Measurements from ENCODE around the gene HAGH.
"Not testable (repeated sequence)": the region's sequence is repeated elsewhere in the genome, so short reads cannot be mapped to it uniquely, and the experiment has no call there.

The HAGH gene

DNA sequence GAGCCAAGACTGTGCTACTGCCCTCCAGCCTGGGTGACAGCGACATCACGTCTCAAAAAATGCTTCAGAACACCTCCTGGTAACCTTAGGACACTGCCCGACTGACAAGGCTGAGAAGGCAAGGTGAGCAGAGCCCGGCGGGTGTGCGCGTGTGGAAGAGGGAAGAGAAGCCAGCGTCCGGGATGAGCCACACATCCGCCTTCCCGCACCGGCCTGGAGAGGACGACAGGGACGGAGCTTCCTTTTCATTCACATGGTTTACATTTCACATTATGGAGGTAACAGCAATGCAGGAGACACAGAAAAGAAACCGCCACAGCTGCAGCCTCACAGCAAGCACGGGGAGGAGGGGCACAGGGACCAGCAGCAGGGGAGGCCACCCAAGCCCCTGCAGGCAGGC is 16.5 kb downstream of the HAGH start:
- no peak for DNase-seq

DNA sequence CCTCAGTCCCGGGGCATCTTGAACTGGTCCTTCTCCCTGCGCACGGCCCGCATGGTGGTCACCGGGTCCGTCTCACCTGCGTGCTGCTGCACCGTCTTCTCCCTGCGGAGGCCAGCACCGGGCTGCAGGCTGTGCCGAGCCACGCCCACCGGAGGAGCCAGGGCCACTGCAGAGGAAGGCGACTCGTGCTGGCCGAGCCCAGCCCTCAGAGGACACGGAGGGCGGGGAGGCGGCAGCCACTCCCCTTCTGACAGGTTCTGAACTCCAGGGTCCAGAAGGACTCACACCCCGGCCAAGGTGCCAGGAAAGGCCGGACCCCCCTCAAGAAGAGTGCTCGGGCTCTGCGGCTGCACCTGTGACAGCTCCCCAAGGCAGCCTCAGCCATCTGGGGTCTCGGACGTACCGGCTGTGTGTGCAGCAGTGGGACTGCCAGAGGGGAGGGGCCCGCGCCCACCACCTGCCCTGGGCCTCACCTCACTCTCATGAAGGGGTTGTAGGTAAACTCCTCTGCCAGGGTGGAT is 17.3 kb downstream of the HAGH start:
- DNase-seq, result no peak

DNA sequence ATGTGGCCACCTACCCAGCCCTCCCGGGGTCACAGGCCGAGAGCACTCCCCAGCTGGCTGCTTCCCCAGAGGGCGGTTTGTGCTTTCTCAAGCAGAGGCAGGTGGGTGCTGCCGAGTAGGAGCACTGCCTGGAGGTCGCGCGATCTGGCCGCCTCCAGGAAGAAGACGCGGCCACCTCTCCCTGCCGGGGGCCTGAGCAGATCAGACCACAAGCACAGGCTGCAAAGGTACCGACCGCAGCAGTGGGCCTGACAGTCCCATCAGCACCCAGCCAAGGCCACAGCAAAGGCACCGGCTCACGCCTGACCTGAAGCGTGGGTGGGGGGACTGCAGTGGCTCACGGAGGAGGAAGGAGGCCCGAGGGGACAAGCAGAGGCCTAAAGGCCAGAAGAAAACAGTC is 17.9 kb downstream of the HAGH start:
- DNase-seq, result no peak

DNA sequence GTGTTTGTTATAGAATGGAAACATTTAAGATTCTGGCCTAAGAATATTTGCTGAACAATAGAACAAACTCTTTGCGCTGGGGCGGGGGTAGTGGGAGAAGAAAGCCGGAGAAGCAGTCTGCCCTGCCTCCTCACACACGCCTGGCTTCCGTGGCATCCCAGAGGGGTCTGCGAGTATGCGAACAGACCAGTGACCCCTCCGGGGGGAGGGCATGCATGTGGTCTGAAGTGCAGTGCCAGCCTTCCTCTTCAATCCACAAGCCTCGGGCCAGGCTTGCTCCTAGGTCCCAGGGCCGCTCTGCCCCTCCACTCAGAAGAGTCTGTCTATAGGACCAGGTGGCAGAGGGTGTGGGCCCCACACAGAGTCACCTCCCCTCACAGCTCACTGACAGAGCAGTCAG is 19.0 kb downstream of the HAGH start:
- DNase-seq, result no peak

DNA sequence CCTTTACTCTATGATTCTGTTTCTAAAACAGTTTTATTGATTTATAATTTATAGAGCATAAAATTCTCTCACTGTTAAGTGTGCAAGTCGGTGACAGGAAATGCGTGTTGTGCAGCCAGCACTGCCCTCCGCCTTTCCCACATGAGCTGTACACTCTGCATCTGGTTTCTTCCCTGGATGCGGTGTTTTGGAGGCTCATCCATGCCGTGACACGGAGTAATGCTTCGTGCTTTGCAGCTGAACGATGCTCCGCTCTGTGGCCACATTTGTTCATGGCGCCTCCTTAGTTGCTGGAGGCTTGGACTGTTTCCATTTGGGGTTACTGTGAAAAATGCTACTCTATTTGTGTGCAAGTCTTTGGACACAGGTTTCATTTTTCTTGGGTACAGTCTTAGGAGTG is 25.9 kb downstream of the HAGH start:
- no peak for DNase-seq

DNA sequence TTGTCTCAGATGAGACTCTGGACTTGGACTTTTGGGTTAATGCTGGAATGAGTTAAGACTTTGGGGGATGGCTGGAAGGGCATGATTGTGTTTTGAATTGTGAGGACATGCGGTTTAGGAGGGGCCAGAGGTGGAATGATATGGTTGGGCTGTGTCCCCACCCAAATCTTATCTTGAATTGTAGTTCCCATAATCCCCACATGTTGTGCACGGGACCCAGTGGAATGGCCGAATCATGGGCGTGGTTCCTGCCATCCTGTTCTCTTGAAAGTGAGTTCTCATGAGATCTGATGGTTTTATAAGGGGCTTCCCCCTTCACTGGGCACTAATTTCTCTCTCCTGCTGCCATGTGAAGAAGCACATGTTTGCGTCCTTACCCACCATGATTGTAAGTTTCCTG is 27.4 kb downstream of the HAGH start:
- not testable (repeated sequence) for DNase-seq

DNA sequence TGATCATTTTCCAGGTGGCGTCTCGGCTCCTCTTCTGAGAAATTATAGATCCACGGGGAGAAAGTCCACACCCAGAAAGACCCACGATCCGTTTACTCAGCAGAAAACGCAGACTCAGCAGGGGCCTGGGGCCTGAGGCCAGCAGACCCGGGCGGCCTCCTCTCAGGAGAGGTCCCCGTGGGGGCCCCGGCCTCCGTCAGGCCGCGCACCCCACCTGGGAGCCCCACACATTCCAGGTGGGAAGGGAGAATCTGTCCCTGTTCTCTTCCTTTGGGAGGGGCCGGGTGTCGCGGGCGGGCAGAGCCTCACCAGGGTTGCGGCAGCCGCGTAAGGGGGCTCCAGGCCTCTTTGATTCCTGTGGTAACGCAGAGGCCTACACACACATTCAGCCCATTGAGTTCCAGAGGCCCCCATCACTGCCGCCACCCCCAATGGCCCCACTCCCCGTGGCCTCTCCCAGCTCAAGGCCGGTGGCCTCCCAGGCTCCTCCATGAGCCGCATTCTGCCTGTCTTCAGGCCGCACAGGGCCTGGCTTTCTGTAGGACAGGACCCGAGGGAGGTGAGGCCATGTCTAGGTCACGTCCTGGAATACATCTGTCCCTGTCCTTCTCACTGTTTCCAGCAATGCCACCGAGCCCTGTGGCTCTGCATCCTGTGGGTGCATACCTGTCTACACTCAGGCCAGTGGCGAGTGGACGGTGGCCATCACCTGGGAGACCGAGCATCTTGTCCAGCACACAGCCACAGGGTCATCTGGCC is 31.5 kb downstream of the HAGH start:
- DNase-seq, result no peak

DNA sequence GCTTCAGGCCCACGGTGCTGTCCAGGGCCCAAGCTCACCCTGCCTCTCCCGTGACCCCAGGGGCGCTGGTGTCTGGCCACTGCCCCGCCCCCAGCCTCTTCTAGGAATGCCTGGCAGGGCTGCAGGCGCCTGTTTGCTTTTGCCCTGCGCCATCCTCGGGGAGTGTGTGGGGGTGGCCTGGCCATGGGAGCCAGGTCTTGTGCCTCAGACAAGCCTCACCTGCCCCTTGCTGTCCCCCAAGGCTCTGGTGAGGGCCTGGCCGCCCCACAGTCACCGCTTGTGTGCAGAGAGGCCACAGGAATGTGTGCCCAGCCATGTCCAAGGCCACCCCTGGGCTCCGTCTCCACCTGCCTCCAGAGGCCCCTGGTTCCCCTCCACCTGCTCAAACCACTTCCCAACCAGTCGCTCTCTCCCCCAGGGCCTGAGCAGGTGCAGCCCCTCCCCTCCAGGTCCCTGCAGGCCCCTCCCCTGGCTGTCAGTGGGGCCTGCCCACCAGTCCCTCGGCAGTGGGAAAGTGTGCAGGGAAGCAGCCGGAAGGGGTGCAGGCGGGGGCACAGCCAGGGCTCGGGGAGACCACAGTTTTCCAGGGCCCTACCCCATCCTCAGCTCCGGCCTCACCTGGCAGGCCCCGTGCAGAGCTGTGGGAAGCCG is 32.3 kb downstream of the HAGH start:
- no peak for DNase-seq

DNA sequence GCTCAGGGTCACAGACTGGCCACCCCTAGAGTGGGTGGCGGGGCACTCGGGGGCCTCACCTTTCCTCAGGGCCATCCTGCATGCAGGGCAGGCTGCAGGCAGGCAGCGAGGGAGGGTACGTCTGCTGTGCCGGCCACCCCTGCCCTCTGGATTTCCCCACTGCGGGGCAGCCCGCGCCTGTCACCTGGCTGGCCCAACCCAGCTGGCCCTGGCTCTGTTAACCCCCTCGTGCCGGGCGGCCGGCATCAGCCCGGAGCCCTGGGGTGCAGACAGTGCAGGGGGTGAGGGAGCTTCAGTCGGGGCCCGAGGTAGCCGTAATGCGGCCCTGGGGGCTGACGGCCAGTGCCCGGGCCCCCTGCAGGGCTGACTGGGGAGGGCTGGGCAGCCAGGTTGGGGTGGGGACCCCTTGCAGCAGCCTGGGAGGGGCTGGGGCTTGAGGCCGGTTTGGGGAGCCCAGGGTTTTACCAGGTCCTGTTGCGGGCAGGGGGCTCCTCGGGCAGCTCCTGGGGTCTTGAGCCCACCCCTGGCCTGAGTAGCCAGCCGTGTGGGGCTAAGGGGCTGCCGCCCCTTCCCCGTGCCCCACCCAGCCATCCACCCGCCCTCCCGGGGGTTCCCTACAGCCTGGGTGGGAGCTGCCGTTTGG is 32.9 kb downstream of the HAGH start, which contains the start of gene IGFALS:
Gene IGFALS (minus strand): TSS at position 128 of the 643 bp plus-strand sequence. CDS start 53 bp downstream, at position 75.
- no peak for DNase-seq

DNA sequence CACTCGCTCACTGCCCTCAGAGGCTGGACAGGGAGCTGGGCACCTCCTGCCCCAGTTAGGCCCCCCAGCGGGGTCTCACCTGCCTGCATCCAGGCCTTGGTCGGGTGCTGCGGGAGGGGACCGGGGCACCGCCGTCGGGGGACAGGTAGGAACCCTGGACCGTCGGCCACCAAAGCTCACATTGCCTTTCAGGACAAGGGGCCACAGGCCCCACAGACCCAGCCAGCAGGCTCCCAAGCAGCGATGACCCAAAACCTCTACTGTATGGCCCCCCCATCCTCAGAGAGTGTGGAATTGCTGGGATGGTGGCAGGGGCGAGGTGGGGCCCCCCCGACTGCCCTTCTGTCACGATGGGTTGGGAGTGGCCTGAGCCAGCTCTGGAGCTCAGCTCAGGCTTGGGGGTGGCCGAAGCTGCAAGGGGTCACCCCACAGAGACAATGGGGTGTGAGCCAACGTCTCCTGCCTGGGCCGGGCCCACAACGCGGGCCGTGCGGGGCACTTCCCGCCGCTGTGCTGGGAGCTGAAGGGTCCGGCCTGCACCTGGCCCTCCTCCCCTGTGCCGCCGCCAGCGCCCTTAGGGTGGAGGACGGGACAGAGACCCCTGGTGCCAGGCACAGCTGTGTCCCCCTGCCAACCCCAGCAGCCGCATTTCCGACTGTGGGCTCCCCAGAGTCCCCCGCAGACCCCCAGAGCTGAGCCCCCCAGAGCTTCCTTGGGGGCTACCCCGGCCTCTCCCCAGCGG is 33.6 kb downstream of the HAGH start:
- no peak for DNase-seq

DNA sequence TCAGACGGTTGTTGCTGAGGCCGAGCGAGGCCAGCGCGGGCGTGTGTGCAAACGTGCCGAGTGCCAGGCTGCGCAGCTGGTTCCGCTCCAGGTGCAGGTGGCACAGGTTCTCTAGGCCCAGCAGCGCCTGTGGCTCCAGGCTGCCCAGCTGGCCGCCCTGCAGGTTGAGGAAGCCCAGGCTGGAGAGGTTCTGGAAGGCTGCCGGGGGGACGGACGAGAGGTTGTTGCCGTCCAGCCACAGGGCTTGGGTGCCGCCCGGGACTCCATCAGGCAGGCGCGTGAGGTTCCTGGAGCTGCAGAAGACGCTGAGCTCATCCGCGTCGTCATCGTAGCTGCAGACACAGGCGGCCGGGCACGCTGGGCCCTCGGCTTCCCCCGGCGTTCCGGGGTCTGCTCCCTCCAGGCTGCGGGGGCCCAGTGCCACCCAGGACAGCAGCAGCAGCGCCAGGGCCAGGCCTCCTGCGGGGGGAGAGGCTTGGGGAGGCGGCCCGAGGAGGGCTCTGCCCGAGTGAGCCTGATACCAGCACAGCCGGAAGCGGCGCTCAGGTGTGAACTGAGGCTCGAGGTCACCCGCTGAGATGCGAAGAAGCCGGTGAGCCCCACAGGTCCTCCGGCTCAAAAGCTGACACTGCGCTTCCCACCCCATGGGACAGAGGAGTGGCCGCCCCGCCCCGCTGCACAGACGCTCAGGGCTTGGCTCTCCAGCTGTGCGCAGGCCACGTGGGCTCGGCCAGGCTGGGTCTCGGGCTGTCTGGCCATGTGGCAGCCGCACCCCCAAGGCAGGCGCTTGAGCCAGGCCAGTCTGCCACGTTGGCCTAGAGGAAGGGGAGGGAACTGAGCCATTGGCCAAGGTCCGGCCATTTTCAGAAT is 34.4 kb downstream of the HAGH start:
- no peak for DNase-seq

DNA sequence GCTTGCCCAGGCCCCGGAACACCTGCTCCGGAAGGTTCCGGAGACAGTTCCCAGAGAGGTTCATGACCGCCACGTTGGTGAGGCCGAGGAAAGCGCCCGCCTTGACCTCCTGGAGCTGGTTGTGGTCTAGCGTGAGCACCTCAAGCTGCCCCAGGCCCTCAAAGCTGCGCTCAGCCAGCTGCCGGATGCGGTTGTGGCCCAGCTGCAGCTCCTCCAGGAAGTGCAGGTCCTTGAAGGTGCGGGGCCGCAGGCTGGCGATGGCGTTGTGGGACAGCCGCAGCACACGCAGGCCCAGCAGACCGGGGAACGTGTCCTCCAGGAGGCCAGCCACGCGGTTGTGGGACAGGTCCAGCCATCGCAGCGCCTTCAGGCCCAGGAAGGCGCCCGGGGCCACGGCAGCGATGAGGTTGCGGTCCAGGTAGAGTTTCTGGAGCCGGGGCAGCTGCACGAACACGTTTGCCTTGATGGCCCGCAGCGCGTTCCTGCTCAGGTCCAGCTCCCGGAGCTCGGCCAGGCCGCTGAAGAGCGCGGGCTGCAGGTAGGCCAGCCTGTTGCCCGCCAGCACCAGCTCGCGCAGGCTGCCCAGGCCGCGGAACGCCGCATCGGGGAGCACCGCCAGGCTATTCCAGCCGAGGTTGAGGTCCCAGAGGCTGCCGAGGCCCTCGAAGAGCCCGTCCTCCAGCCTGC is 35.2 kb downstream of the HAGH start:
- DNase-seq, result no peak

DNA sequence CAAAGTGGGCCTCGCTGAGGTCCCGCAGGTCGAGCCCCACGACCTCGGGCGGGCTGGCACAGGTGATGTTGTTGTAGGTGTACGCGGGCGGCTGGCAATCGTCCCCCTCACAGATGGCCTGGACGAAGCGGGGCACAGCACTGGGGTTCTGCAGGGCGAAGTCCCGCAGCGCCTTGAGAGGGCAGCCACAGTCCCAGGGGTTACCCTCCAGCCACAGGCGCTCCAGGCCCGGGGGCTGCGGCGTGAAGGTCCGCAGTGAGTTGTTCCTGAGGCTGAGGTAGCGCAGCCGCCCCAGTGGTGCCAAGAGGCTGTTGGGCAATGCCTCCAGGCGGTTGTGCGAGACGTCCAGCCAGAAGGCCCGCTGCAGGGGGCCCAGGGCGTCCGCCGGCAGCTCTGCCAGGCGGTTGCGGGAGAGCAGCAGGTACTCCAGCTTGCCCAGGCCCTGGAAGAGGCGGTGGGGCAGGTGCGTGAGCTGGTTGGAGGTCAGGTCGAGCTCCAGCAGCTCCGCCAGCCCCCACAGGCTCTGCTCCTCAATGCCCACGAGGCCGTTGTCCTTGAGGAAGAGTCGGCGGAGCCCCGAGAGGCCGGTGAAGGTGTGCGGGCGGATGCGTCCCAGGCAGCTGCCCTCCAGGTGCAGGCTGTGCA is 35.9 kb downstream of the HAGH start:
- DNase-seq, result no peak

DNA sequence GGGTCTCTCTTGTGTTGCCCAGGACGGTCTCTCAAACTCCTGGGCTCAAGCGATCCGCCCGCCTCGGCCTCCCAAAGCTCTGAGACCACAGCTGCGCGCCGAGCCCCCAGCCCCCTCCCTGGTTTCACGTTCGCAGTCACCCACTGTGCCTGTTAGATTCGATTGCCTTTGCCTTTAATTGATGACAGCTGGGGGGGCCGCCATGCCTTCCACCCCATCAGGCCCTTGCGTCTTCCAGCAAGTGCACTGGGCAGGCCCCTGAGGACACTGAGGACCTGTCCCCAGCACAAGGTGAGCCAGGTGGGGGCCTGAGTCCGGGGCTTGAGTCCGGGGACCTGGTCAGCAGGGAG is 36.4 kb downstream of the HAGH start:
- no peak for DNase-seq

DNA sequence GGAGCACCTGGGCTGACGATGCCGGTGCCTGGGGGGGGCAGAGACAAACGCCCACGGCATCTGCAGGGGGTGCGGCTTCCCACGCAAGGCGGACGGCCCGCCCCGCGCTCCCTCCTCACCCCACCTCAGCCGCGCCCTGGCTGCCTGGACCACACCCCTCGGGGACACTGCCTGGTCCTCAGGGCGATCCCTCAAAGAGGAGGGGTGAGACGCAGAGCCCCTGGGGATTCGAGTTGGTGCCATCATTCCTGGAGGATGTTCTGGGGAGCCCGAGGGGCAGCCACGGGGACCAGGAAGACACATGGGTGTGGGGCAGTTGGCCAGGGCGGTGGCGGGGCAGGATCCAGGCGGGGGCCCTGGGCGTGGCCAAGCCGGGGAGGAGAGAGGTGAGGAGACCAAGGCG is 37.0 kb downstream of the HAGH start:
- no peak for DNase-seq

DNA sequence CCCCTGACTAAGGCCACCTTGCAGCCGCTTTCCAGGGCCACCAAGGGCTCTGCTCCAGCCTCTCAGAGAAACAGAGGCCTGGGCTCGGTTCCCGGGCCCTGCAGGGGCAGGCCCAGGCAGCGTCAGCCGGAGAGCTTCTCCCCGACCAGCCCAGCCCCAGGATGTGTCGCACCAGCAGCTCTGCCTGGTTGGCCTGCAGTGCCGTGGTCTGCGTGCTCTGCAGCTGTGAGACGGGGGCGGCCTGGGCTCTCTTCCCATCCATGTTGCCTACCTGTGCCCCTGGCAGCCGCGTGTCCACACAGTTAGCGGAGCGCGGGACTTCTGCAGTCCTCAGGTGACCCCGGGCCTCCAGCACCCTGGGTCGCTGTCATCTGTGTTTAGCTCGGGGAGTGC is 37.9 kb downstream of the HAGH start:
- no peak for DNase-seq

DNA sequence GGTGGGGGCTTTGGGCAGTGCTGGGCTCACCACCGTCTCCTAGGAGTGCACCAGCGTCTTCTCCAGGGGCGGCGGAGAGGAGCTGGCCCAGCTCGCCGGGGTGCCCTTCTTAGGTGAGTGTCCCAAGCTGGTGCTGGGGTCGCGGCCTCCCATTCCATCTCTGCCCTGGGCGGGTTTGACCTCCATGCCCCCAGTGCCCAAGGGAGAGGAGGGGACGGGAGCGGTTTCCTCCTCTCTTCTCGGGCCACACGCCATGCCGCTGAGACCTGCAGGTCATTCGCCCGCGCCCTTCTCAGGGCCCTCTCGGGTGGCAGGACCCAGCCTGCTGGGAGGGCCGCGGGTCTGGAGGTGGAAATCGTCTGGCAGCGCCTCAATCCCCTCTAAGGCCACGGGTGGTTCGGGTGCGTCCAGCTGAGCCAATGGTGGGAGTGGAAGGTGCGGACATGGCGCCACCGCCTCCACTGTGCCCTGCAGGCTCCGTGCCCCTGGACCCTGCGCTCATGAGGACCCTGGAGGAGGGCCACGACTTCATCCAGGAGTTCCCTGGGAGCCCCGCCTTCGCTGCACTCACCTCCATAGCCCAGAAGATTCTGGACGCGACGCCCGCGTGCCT is 38.4 kb downstream of the HAGH start:
- DNase-seq, result no peak

DNA sequence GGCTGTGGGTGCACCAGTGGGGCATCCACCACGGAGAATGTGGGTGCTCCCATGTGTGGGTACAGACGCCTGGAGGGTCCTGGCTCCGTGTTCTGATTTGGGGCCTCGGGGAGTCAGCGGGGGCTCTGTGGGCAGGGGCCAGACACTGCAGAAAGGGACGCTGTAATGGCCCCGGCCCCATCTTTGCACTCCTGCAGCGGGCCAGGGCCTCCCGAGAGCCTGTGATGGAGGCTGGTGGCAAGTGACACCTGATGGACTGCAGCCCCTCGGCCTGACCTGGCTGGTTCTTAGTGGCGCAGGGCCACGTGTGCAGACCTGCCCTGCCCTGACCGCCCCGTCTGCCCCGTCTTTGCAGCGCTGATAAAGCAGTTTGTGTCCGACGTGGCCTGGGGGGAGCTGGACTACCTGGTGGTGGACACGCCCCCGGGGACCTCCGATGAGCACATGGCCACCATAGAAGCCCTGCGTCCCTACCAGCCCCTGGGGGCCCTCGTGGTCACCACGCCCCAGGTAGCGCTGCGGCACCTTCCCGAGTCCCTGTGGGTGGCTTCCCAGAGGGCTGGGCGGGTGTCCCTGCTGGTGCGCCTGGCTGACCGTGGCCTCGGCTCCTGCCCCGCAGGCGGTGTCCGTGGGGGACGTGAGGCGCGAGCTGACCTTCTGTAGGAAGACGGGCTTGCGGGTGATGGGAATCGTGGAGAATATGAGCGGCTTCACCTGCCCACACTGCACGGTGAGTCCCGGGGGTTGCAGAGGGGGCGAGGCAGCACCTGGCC is 39.1 kb downstream of the HAGH start:
- no peak for DNase-seq

DNA sequence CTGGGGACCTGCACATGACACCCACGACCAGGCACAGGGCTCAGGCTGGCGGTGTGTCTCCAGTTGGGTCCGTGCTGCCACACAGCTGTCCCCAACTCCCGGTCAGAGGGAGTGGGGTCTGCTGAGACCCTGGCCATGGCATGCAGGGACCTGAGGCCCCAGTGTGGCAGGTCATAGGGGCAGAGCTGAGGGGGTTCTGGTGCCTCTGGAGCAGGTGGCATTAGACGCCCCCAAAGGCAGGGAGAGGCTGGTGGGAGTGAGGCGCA is 39.6 kb downstream of the HAGH start:
- DNase-seq, result no peak

Measured in NCI-H2029 (cell line).